ENCODE data around the gene USP37. TPM values are rescaled to one million over a fixed set of nuclear protein-coding genes. Genes with fewer than 3 reads are reported as not detected.
A peak's percentile ranks its signal among the peaks of the same experiment; 100 is the strongest.

The USP37 gene
- total and polyA plus RNA-seq, 2 of the 13 experiments (the other 11 are each of a cell fraction or from before 2014, with no cell fraction given) = 6.5 to 30.6 TPM

GRCh38 chr2:218418321-218418716 is 149.8 kb downstream of the USP37 start (continued):
- no peak for TF ChIP-seq SKIL (CRISPR knock-in tag; IDR thresholded peaks at IDR 0.05; ENCODE audit: borderline replicate concordance)
- no peak for TF ChIP-seq ZSCAN29 (CRISPR knock-in tag; conservative IDR thresholded peaks at IDR 0.05)
- TF ChIP-seq KLF13 (CRISPR knock-in tag; IDR thresholded peaks at IDR 0.05) = 0 out of 2 replicates have a peak, but pooled peaks have one; percentile 6
- no peak for TF ChIP-seq NR2F2 (IDR thresholded peaks at IDR 0.05; ENCODE audit: borderline replicate concordance, low read depth)
- no peak for TF ChIP-seq AGO1 (IDR thresholded peaks at IDR 0.05; ENCODE audit: low read depth, low read length, poor library complexity, severe bottlenecking)
- TF ChIP-seq STAT5B (CRISPR knock-in tag; IDR thresholded peaks at IDR 0.05) = no peak
- TF ChIP-seq SALL1 (CRISPR knock-in tag; IDR thresholded peaks at IDR 0.05) = no peak
- no peak for TF ChIP-seq ZFP82 (CRISPR knock-in tag; IDR thresholded peaks at IDR 0.05; ENCODE audit: borderline replicate concordance)
- no peak for TF ChIP-seq ZMYM3 (CRISPR knock-in tag; IDR thresholded peaks at IDR 0.05)
- no peak for TF ChIP-seq E2F5 (CRISPR knock-in tag; conservative IDR thresholded peaks at IDR 0.05)
- no peak for TF ChIP-seq CEBPG (CRISPR knock-in tag; IDR thresholded peaks at IDR 0.05)
- TF ChIP-seq SKI (IDR thresholded peaks at IDR 0.05; ENCODE audit: partially characterized antibody) = no peak
- TF ChIP-seq TP53 (CRISPR knock-in tag; conservative IDR thresholded peaks at IDR 0.05) = no peak
- no peak for TF ChIP-seq RFX3 (CRISPR knock-in tag; IDR thresholded peaks at IDR 0.05)
- no peak for TF ChIP-seq PHF21A (CRISPR knock-in tag; IDR thresholded peaks at IDR 0.05)
- TF ChIP-seq ZBTB2 (CRISPR knock-in tag; IDR thresholded peaks at IDR 0.05; ENCODE audit: low read depth) = no peak
- TF ChIP-seq PREB (CRISPR knock-in tag; IDR thresholded peaks at IDR 0.05) = no peak
- no peak for TF ChIP-seq ZNF431 (CRISPR knock-in tag; IDR thresholded peaks at IDR 0.05; ENCODE audit: borderline replicate concordance, low read depth)
- TF ChIP-seq ZNF572 (CRISPR knock-in tag; IDR thresholded peaks at IDR 0.05) = no peak
- no peak for TF ChIP-seq MXD1 (CRISPR knock-in tag; IDR thresholded peaks at IDR 0.05)
- peak; percentile 14; the same call in 1 of the 2 replicates for TF ChIP-seq DZIP1 (CRISPR knock-in tag; IDR thresholded peaks at IDR 0.05)

Data from HepG2 (cell line).